GM13977 (cell line): ENCODE results near the gene MARCHF9.

Experiments
- DNase-seq: peaks from one replicate; pipeline ENCODE4 v3.0.0; 2012; ENCODE audit warnings: low spot score
- in situ Hi-C: fragments of 300-500 bp; cut with MboI; formaldehyde crosslinking; loops from one replicate; pipeline ENCODE4 v1.12.0; 2022; ENCODE audit warnings: low sequenced_read_pairs, low pct_unique_long_range_greater_than_20kb, mixed read lengths, inconsistent platforms; ENCODE audit not compliant: unreplicated experiment
- TF ChIP-seq, protein P1 (sequence below): IDR thresholded peaks from 2 replicates; pipeline ENCODE4 v1.5.1; 2012; ENCODE audit warnings: mild to moderate bottlenecking, control low read depth; ENCODE audit not compliant: insufficient read depth; ENCODE audit errors: extremely low read depth, missing control alignments

Gene MARCHF9

GRCh38 chr12:57744194-57744776 is 10.6 kb upstream of the MARCHF9 start:
- in situ Hi-C loops = no loop called here
- DNase-seq = peak; percentile 75
- TF ChIP-seq, protein P1, sequence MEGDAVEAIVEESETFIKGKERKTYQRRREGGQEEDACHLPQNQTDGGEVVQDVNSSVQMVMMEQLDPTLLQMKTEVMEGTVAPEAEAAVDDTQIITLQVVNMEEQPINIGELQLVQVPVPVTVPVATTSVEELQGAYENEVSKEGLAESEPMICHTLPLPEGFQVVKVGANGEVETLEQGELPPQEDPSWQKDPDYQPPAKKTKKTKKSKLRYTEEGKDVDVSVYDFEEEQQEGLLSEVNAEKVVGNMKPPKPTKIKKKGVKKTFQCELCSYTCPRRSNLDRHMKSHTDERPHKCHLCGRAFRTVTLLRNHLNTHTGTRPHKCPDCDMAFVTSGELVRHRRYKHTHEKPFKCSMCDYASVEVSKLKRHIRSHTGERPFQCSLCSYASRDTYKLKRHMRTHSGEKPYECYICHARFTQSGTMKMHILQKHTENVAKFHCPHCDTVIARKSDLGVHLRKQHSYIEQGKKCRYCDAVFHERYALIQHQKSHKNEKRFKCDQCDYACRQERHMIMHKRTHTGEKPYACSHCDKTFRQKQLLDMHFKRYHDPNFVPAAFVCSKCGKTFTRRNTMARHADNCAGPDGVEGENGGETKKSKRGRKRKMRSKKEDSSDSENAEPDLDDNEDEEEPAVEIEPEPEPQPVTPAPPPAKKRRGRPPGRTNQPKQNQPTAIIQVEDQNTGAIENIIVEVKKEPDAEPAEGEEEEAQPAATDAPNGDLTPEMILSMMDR = no peak

GRCh38 chr12:57744777-57745484 is 10.0 kb upstream of the MARCHF9 start, which contains the start of gene TSPAN31:
TSPAN31 (plus strand) TSS chr12:57745039; CDS start chr12:57745155, 116 bp downstream.
- DNase-seq = peak; percentile 94
- TF ChIP-seq, protein P1 = no peak
- in situ Hi-C loops = no loop called here

DNA sequence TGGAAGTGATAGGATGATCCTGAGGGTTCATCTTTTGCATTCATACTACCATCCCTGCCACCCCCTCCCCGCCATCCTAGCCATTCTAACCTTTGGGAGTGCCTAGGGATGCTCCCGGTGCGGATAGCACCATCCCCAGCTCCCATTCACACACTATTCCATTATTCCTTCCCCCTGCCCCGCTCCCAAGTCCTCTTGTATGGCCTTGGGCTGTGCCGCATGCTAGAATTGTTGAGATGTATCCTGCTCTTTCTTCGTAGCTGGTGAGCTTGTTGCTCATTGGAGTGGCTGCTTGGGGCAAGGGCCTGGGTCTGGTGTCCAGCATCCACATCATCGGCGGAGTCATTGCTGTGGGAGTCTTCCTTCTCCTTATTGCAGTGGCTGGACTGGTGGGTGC is 9.4 kb upstream of the MARCHF9 start:
- no peak for DNase-seq
- TF ChIP-seq, protein P1 = no peak
- in situ Hi-C loops = no loop called here

DNA sequence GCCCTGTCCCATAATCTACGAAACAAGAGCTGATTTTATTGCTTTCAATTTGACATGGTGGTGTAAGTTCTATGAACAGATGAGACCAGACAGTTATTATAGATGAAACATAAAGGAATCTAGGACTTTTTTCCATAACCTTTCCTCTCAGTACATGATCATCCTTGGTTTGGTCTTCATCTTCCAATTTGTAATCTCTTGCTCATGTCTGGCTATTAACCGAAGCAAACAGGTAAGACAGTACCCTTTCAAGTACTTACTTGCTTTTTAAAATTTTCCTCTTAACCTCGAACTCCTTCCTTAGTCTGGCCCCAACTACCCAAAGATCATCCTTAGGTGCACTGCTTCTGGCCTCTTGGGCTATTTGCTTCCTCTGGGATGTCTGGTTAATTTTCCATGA is 8.9 kb upstream of the MARCHF9 start:
- TF ChIP-seq, protein P1 = no peak
- in situ Hi-C loops = no loop called here
- no peak for DNase-seq

DNA sequence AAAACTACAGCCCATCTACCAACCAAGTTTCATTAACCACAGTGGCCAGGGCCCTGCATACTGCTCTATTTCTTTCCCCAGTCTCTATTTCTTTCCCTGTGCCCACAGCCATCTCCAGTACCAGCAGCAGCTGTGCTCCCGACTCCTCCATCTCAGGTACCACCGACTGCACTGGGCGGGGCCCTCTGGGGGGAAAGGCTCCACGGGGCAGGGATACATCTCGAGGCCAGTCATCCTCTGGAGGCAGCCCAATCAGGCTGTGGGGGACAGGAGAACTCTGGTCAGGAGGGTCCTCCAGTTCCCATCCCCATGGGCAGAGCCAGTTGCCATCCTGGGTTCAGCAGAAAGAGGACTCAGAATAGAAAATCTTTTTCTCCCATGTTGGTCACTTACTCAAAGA is 5.8 kb upstream of the MARCHF9 start:
- TF ChIP-seq, protein P1 = no peak
- no peak for DNase-seq
- in situ Hi-C loops = no loop called here

GRCh38 chr12:57750561-57751431 is 4.1 kb upstream of the MARCHF9 start:
- DNase-seq = no peak
- TF ChIP-seq, protein P1 = no peak
- in situ Hi-C loops = no loop called here
